Endothelial cell (in vitro differentiated cells): ENCODE results near the gene GSTK1. TPM values are rescaled to one million over a fixed set of nuclear protein-coding genes. Genes with fewer than 3 reads are reported as not detected.

Experiments
- DNase-seq: peaks from one replicate; pipeline ENCODE4 v3.0.0; 2021; ENCODE audit warnings: low spot score
- H3K27ac Mint-ChIP-seq: one replicate; pipeline ENCODE4 v1.8.0; 2021; ENCODE audit warnings: mixed read lengths, inconsistent platforms; ENCODE audit not compliant: unreplicated experiment
- H3K27me3 Mint-ChIP-seq: one replicate; pipeline ENCODE4 v1.8.0; 2021; ENCODE audit warnings: mild to moderate bottlenecking, moderate library complexity, mixed read lengths, inconsistent platforms; ENCODE audit not compliant: unreplicated experiment
- H3K36me3 Mint-ChIP-seq: one replicate; pipeline ENCODE4 v1.8.0; 2021; ENCODE audit warnings: mild to moderate bottlenecking, low read depth, mixed read lengths, inconsistent platforms; ENCODE audit not compliant: unreplicated experiment
- H3K4me1 Mint-ChIP-seq: one replicate; pipeline ENCODE4 v1.8.0; 2021; ENCODE audit warnings: mild to moderate bottlenecking, mixed read lengths, inconsistent platforms; ENCODE audit not compliant: unreplicated experiment
- H3K4me3 Mint-ChIP-seq: one replicate; pipeline ENCODE4 v1.8.0; 2021; ENCODE audit warnings: mild to moderate bottlenecking, mixed read lengths, inconsistent platforms; ENCODE audit not compliant: unreplicated experiment
- H3K9me3 Mint-ChIP-seq: one replicate; pipeline ENCODE4 v1.8.0; 2021; ENCODE audit warnings: mixed read lengths, inconsistent platforms; ENCODE audit not compliant: unreplicated experiment
- total RNA-seq: library from RNA; stranded (reverse); fragmentation: NEBNext Ultra II Directional; extraction: Animal tissue kit (Norgen Biotek cat#: 25700); gene quantifications from one replicate; pipeline ENCODE4 v1.2.1, GENCODE V29; 2021; ENCODE audit not compliant: unreplicated experiment
- TF ChIP-seq, protein P1 (sequence below): fragments of 200-600 bp; sonication (generic); IDR thresholded peaks from one replicate; pipeline ENCODE4 v1.5.0; 2021; ENCODE audit warnings: antibody characterized with exemption; ENCODE audit not compliant: unreplicated experiment

Gene GSTK1
- total RNA-seq, 1 donor from 2014 or later, result 80.0 TPM

DNA sequence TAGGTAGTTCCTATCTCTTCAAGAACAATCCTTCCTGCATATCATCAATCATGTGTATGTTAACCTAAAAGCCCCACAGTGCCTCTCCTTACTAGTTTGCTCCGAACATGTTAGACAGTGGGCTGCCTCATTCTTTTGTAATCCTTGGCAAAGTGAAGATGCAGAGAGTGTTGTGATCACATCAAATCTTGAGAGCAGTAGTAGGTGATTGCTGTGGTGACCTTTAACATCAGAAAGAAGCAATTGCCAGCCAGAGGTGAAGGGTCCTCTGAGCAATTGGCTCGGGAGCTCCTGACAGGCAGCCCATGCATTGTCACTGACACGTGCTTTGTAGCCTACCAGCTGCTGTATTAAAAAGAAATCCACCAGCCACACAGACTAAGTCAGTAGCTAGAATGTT, 19.6 kb upstream of the GSTK1 start:
- TF ChIP-seq, protein P1, sequence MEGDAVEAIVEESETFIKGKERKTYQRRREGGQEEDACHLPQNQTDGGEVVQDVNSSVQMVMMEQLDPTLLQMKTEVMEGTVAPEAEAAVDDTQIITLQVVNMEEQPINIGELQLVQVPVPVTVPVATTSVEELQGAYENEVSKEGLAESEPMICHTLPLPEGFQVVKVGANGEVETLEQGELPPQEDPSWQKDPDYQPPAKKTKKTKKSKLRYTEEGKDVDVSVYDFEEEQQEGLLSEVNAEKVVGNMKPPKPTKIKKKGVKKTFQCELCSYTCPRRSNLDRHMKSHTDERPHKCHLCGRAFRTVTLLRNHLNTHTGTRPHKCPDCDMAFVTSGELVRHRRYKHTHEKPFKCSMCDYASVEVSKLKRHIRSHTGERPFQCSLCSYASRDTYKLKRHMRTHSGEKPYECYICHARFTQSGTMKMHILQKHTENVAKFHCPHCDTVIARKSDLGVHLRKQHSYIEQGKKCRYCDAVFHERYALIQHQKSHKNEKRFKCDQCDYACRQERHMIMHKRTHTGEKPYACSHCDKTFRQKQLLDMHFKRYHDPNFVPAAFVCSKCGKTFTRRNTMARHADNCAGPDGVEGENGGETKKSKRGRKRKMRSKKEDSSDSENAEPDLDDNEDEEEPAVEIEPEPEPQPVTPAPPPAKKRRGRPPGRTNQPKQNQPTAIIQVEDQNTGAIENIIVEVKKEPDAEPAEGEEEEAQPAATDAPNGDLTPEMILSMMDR, result no peak

DNA sequence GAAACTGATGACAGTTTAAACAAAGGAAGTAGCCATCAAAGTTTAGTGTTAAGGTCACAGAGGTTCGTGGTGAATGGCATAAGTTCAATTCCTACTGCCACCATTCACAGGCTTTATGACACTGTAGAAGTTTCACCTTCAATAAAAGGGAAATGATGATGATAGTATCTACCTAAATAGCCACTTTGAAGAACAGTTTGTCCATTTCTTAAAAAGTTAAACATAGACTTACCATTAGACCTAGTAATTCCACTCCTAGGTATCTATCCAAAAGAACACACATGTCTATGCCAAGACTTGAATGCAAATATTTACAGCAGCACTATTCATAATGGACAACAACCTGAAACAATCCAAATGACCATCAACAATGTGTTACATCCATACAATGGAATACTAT, 18.9 kb upstream of the GSTK1 start:
- H3K36me3 Mint-ChIP-seq, result no peaks in the 10 kb centered on the region
- DNase-seq, result no peak
- TF ChIP-seq, protein P1, result no peak
- no peaks in the 10 kb centered on the region for H3K9me3 Mint-ChIP-seq
- no peak overlapping the region for H3K4me3 Mint-ChIP-seq
- H3K27ac Mint-ChIP-seq, result no peak overlapping the region
- H3K27me3 Mint-ChIP-seq, result peaks cover 4% of the 10 kb centered on the region
- H3K4me1 Mint-ChIP-seq, result no peaks in the 10 kb centered on the region

More for the DNA sequence above, 19.6 kb upstream of the GSTK1 start:
- Mint-ChIP-seq H3K4me3 (no peak overlapping the region), H3K36me3 (no peaks in the 10 kb centered on the region), H3K9me3 (no peaks in the 10 kb centered on the region), H3K27me3 (peaks cover 5% of the 10 kb centered on the region), H3K4me1 (no peaks in the 10 kb centered on the region), H3K27ac (no peak overlapping the region)
- DNase-seq, result no peak

DNA sequence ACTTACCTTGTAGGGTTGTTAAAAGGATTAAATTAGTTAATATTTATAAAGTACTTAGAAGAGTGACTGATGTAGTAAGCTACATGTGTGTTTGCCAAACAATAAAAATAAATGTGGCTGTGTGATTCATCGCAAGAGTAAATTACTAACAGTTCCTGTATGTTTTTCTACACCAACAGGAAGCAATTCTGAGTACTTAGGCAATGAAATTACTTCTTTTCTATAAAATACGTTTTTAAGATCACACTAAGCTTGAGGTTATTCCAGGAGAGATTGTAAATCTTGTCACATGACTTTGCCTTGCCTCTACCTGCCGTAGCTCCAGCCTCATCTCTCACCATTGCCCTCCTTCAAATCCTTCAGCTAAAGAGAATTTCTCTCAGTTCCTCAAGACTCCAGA, 18.1 kb upstream of the GSTK1 start:
- DNase-seq, result no peak
- Mint-ChIP-seq H3K4me3 (no peak overlapping the region), H3K27me3 (peaks cover 4% of the 10 kb centered on the region), H3K9me3 (no peaks in the 10 kb centered on the region), H3K27ac (no peak overlapping the region), H3K36me3 (no peaks in the 10 kb centered on the region), H3K4me1 (no peaks in the 10 kb centered on the region)
- TF ChIP-seq, protein P1, result no peak

DNA sequence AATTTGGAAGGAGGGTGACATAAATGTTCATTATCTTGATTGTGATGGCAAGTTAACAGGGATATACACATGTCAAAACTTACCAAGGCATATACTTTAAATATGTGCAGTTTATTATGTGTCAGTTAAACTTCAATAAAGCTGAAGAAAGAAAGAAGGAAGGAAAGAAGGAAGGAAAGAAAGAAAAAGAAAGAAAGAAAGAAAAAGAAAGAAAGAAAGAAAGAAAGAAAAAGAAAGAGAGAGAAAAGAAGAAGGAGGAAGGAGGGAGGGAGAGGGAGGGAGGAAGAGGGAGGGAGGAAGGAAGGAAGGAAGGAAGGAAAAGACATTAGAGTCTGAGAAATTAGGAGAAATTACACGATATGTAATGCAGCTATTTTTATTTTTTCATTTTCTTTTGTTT, 15.9 kb upstream of the GSTK1 start:
- Mint-ChIP-seq H3K4me3 (no peak overlapping the region), H3K27ac (no peak overlapping the region), H3K4me1 (no peaks in the 10 kb centered on the region), H3K9me3 (no peaks in the 10 kb centered on the region), H3K36me3 (no peaks in the 10 kb centered on the region), H3K27me3 (peaks cover 4% of the 10 kb centered on the region)
- TF ChIP-seq, protein P1, result no peak
- no peak for DNase-seq

DNA sequence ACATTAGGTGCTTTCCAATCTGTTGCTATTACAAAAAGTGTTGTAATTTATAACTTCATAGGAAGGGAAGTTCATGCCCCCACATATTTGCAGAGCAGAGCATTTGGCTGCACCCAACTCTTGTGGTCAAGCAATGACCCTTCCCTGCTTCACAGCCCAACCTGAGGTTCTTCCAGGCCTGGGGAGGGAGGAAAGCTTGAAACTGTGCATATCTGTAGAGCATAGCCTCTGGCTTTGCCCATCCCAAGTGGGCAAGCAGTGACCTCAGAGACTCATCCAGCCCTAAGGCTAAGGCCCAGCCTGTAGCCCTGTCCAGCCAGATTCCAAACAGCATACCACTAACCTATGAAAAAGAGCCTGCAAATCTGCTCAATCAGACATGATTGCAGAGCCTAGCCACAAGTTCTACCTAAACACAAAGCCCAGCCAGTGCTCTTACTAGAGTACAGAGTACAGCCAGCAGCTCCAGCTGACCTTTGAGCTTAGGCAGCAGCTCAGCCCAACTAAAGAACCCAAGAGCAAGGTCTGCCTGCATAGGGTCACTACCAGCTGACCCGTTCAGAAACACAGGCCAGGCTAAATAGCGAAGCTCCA, 14.4 kb upstream of the GSTK1 start:
- TF ChIP-seq, protein P1, result no peak
- Mint-ChIP-seq H3K27ac (no peak overlapping the region), H3K27me3 (peaks cover 2% of the 10 kb centered on the region), H3K4me1 (no peaks in the 10 kb centered on the region), H3K4me3 (no peak overlapping the region), H3K9me3 (no peaks in the 10 kb centered on the region), H3K36me3 (no peaks in the 10 kb centered on the region)
- DNase-seq, result no peak
